SK-N-SH (cell line): ENCODE results near the gene GEMIN7. TPM values are rescaled to one million over a fixed set of nuclear protein-coding genes. Genes with fewer than 3 reads are reported as not detected.

Experiments used
- CTCF ChIA-PET: fragments of 300-600, 350-600 bp; formaldehyde crosslinking; extraction: SDS; loops from one replicate; lab custom pipeline; 2021; lab: Yijun Ruan, JAX
- POLR2A ChIA-PET: fragments of 350-600 bp; sonication (Branson Sonifier 250); formaldehyde crosslinking; extraction: SDS; loops from one replicate; lab custom pipeline; 2020; ENCODE audit warnings: antibody characterized with exemption, inconsistent platforms; lab: Yijun Ruan, JAX
- DNase-seq: peaks from one replicate; pipeline ENCODE4 v3.0.0; 2012
- H2AFZ ChIP-seq: fragments of 200-600 bp; sonication (generic); 2 replicates; pipeline ENCODE4 v1.8.1; 2016; ENCODE audit warnings: antibody characterized with exemption, mild to moderate bottlenecking, low read depth
- H3F3A ChIP-seq: fragments of 200-600 bp; sonication (generic); replicated peaks from 2 replicates; pipeline ENCODE3; 2016; ENCODE audit warnings: antibody characterized with exemption, mild to moderate bottlenecking; ENCODE audit not compliant: insufficient read depth
- H3K27ac ChIP-seq, 2 experiments: fragments of 200-500 bp in 1 of 2; fragments of 200-600 bp in 1 of 2; sonication (Bioruptor generic) in 1 of 2; sonication (generic), shearing (Covaris generic) in 1 of 2; 2 replicates each; pipeline versions ENCODE4 v1.5.1 to v1.6.1; 2014 to 2016; ENCODE audit warnings: low read depth in 2 of 2, inconsistent platforms in 1 of 2, low read length in 1 of 2, mild to moderate bottlenecking in 1 of 2, mixed read lengths in 1 of 2
- H3K27me3 ChIP-seq: fragments of 200-600 bp; sonication (generic), shearing (Covaris generic); 2 replicates; pipeline ENCODE4 v1.6.1; 2016; ENCODE audit warnings: mixed run types; ENCODE audit not compliant: insufficient read depth
- H3K36me3 ChIP-seq, 2 experiments: fragments of 200-500 bp in 1 of 2; fragments of 200-600 bp in 1 of 2; sonication (Bioruptor generic) in 1 of 2; sonication (generic) in 1 of 2; replicated peaks in 1 of 2; 2 replicates each; pipeline versions ENCODE3 to v1.5.1; 2014 to 2016; ENCODE audit warnings: low read length in 1 of 2, mild to moderate bottlenecking in 1 of 2; ENCODE audit not compliant: insufficient read depth in 2 of 2, control insufficient read depth in 1 of 2
- H3K4me1 ChIP-seq, 2 experiments: fragments of 200-500 bp in 1 of 2; fragments of 200-600 bp in 1 of 2; sonication (Bioruptor generic) in 1 of 2; sonication (generic), shearing (Covaris generic) in 1 of 2; 2 replicates each; pipeline versions ENCODE4 v1.5.1 to v1.6.1; 2014 to 2016; ENCODE audit warnings: low read depth in 1 of 2, low read length in 1 of 2, mixed run types in 1 of 2; ENCODE audit not compliant: insufficient read depth in 2 of 2, control insufficient read depth in 1 of 2
- H3K4me2 ChIP-seq: fragments of 200-600 bp; sonication (generic), shearing (Covaris generic); 2 replicates; pipeline ENCODE4 v1.6.1; 2017; ENCODE audit warnings: mixed run types
- H3K4me3 ChIP-seq, 2 experiments: fragments of 200-500 bp in 1 of 2; fragments of 200-600 bp in 1 of 2; sonication (Bioruptor generic) in 1 of 2; sonication (generic), shearing (Covaris generic) in 1 of 2; 2 replicates each; pipeline versions ENCODE4 v1.5.1 to v1.8.1; 2014 to 2016; ENCODE audit warnings: low read depth in 2 of 2, inconsistent platforms in 1 of 2, low read length in 1 of 2, mild to moderate bottlenecking in 1 of 2, mixed read lengths in 1 of 2, moderate library complexity in 1 of 2
- H3K79me2 ChIP-seq: fragments of 200-600 bp; sonication (generic); 2 replicates; pipeline ENCODE4 v1.8.1; 2017; ENCODE audit warnings: mild to moderate bottlenecking; ENCODE audit not compliant: insufficient read depth
- H3K9ac ChIP-seq: fragments of 200-600 bp; sonication (generic); 2 replicates; pipeline ENCODE4 v1.6.1; 2017; ENCODE audit warnings: mixed run types
- H3K9me2 ChIP-seq: fragments of 200-600 bp; sonication (generic); 2 replicates; pipeline ENCODE4 v1.6.1; 2017; ENCODE audit warnings: mixed run types
- H3K9me3 ChIP-seq: fragments of 200-600 bp; sonication (generic); 2 replicates; pipeline ENCODE4 v1.6.1; 2017; ENCODE audit warnings: mixed run types, mild to moderate bottlenecking, moderate library complexity
- H4K20me1 ChIP-seq: fragments of 200-600 bp; sonication (generic); 2 replicates; pipeline ENCODE4 v1.6.1; 2017; ENCODE audit warnings: mild to moderate bottlenecking, mixed run types; ENCODE audit not compliant: insufficient read depth
- CHD2 ChIP-seq: fragments of 150-350 bp; IDR thresholded peaks from 2 replicates; pipeline ENCODE4 v1.6.1; 2018; ENCODE audit warnings: low read length; ENCODE audit not compliant: partially characterized antibody
- ELF1 ChIP-seq: IDR thresholded peaks from 2 replicates; pipeline ENCODE4 v1.4.0; 2012
- FOSL2 ChIP-seq: IDR thresholded peaks from 2 replicates; pipeline ENCODE4 v1.4.0; 2012; ENCODE audit warnings: low read depth, mild to moderate bottlenecking, moderate library complexity, borderline replicate concordance
- NRF1 ChIP-seq: IDR thresholded peaks from 2 replicates; pipeline ENCODE4 v1.6.1; 2012; ENCODE audit warnings: low read depth, mild to moderate bottlenecking, low read length
- RAD21 ChIP-seq: IDR thresholded peaks from 2 replicates; pipeline ENCODE4 v1.6.1; 2012; ENCODE audit warnings: mild to moderate bottlenecking, low read length
- RCOR1 ChIP-seq: fragments of 150-350 bp; IDR thresholded peaks from 2 replicates; pipeline ENCODE4 v1.6.1; 2017; ENCODE audit warnings: antibody characterized with exemption, low read length
- SIN3A ChIP-seq: IDR thresholded peaks from 2 replicates; pipeline ENCODE4 v1.6.1; 2012; ENCODE audit warnings: low read depth, mild to moderate bottlenecking, low read length, moderate library complexity, borderline replicate concordance
- SMC3 ChIP-seq: IDR thresholded peaks from 2 replicates; pipeline ENCODE4 v1.6.1; 2012; ENCODE audit warnings: low read depth, low read length, improper control_type of control experiment
- TAF1 ChIP-seq: IDR thresholded peaks from 2 replicates; pipeline ENCODE4 v1.6.1; 2012; ENCODE audit warnings: low read depth, mild to moderate bottlenecking, low read length, moderate library complexity, borderline replicate concordance
- TEAD4 ChIP-seq: IDR thresholded peaks from 2 replicates; pipeline ENCODE4 v1.4.0; 2012; ENCODE audit warnings: mild to moderate bottlenecking, borderline replicate concordance; ENCODE audit not compliant: insufficient read depth
- YY1 ChIP-seq: IDR thresholded peaks from 2 replicates; pipeline ENCODE4 v1.4.0; 2012; ENCODE audit warnings: low read depth, mild to moderate bottlenecking
- WGBS: methylation state at CpG from one replicate; pipeline ENCODE4 v1.1.6; 2017; ENCODE audit warnings: low lambda C conversion rate; 5-methylcytosine and 5-hydroxymethylcytosine counted together
- polyA plus RNA-seq, 3 experiments: library from polyadenylated mRNA; depleted of rRNA; stranded (reverse); fragments of >200 nt; gene quantifications; 2 replicates each; pipeline ENCODE4 v1.2.3, GENCODE V29; 2012
- TF ChIP-seq, protein P1 (sequence below): fragments of 200-600 bp; sonication (generic); IDR thresholded peaks from 2 replicates; pipeline ENCODE4 v1.6.1; 2017; ENCODE audit warnings: antibody characterized with exemption, mild to moderate bottlenecking, moderate library complexity
- TF ChIP-seq, protein P2 (sequence below): IDR thresholded peaks from 2 replicates; pipeline ENCODE4 v1.4.0; 2012; ENCODE audit warnings: low read depth, borderline replicate concordance
- TF ChIP-seq, protein P3 (sequence below): fragments of 150-350 bp; IDR thresholded peaks from 2 replicates; pipeline ENCODE4 v1.6.1; 2017; ENCODE audit warnings: antibody characterized with exemption, low read length, low read depth, borderline replicate concordance

GEMIN7 gene
- polyA plus RNA-seq, 1 of the 3 experiments (the other 2 are of a cell fraction) = 28.7 TPM

DNA sequence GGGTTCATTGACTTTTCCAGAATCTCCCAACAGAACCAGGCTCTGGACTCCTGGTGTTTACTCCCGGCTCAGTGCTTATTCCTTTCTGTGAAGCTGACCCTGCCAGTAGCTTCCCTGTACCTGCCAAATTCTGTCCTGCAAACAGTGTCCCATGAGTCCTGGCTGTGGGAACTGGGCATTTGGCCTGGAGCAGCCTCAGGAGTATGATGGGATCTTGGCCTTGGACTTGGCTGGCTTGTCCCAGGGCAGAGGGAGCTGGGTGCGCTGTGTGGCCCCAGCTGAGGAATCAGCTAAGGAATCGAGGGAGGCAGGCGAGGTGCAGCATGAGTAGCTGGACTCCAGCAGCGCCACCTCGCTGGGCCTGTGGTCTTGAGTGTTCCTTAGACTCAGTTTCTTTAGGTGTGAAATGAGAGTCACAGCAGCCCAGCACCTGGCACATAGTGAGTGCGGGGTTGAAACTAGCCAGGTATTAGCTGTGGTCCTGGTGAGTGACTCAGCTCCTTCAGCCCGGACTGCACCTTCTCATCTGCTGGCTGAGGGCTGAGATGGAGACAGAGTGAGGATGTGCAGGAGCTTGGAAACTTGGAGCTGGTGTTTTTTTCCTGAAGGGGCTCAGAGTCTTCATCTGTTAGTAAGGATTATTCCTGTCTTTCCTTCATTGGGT is 29.9 kb upstream of the GEMIN7 start:
- H3K4me3 ChIP-seq = no peak overlapping the region
- H3K4me1 ChIP-seq = no peaks in the 10 kb centered on the region; a peak in 1 of 4 replicates
- H4K20me1 ChIP-seq = peaks cover 86% of the 10 kb centered on the region
- no peaks in the 10 kb centered on the region for H3K9me3 ChIP-seq
- DNase-seq = no peak
- TF ChIP-seq, protein P1, sequence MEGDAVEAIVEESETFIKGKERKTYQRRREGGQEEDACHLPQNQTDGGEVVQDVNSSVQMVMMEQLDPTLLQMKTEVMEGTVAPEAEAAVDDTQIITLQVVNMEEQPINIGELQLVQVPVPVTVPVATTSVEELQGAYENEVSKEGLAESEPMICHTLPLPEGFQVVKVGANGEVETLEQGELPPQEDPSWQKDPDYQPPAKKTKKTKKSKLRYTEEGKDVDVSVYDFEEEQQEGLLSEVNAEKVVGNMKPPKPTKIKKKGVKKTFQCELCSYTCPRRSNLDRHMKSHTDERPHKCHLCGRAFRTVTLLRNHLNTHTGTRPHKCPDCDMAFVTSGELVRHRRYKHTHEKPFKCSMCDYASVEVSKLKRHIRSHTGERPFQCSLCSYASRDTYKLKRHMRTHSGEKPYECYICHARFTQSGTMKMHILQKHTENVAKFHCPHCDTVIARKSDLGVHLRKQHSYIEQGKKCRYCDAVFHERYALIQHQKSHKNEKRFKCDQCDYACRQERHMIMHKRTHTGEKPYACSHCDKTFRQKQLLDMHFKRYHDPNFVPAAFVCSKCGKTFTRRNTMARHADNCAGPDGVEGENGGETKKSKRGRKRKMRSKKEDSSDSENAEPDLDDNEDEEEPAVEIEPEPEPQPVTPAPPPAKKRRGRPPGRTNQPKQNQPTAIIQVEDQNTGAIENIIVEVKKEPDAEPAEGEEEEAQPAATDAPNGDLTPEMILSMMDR = no peak
- TF ChIP-seq FOSL2 (no peak), SMC3 (no peak), CHD2 (no peak), SIN3A (no peak)
- TF ChIP-seq, protein P2, sequence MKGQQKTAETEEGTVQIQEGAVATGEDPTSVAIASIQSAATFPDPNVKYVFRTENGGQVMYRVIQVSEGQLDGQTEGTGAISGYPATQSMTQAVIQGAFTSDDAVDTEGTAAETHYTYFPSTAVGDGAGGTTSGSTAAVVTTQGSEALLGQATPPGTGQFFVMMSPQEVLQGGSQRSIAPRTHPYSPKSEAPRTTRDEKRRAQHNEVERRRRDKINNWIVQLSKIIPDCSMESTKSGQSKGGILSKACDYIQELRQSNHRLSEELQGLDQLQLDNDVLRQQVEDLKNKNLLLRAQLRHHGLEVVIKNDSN = no peak
- no peak overlapping the region for H2AFZ ChIP-seq
- 92% methylated on average over 3 of the region's 8 CpGs for WGBS
- no peak overlapping the region for H3K9ac ChIP-seq
- H3K27ac ChIP-seq = no peak overlapping the region
- H3F3A ChIP-seq = peaks cover 4% of the 10 kb centered on the region
- H3K9me2 ChIP-seq = no peaks in the 10 kb centered on the region
- POLR2A ChIA-PET = interaction anchor here (1.8 kb wide), 1 partner anchor 9 kb away, joined by 4 read pairs; no protein-coding TSS in a partner anchor
- no peaks in the 10 kb centered on the region for H3K27me3 ChIP-seq
- H3K36me3 ChIP-seq = peaks cover 20 to 40% of the 10 kb centered on the region in 2 experiments
- H3K79me2 ChIP-seq = peaks cover 97% of the 10 kb centered on the region
- CTCF ChIA-PET = interaction anchor here (1.4 to 3.8 kb wide), 2 partner anchors 9 to 10 kb away, joined by 5 to 16 read pairs; no protein-coding TSS in a partner anchor
- H3K4me2 ChIP-seq = no peak overlapping the region

DNA sequence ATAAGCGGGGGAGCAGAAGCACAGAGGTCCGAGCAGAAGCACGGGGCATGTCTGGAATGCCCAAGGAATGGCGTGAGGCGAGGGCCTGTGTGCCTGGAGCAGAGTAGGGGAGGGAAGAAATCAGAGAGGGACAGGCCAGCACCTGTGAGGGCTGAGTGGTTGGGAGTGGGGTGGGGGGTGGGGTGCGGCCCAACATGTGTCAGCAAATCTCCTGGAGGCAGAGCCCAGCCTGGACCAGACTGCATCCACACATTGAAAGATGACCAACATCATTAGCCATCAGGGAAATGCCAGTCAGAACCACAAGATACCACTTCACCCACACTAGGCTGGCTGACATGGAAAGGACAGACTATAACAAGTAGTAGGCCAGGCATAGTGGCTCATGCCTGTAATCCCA is 29.0 kb upstream of the GEMIN7 start:
- no peaks in the 10 kb centered on the region for H3K27me3 ChIP-seq
- H3K9me3 ChIP-seq = no peaks in the 10 kb centered on the region
- no peaks in the 10 kb centered on the region for H3K9me2 ChIP-seq
- no peak overlapping the region for H3K9ac ChIP-seq
- no peak for DNase-seq
- peaks cover 91% of the 10 kb centered on the region for H3K79me2 ChIP-seq
- H3K27ac ChIP-seq = no peak overlapping the region
- peaks cover 4% of the 10 kb centered on the region for H3F3A ChIP-seq
- no peak overlapping the region for H3K4me2 ChIP-seq
- H4K20me1 ChIP-seq = peaks cover 78% of the 10 kb centered on the region
- no peak for TF ChIP-seq TAF1
- TF ChIP-seq, protein P3, sequence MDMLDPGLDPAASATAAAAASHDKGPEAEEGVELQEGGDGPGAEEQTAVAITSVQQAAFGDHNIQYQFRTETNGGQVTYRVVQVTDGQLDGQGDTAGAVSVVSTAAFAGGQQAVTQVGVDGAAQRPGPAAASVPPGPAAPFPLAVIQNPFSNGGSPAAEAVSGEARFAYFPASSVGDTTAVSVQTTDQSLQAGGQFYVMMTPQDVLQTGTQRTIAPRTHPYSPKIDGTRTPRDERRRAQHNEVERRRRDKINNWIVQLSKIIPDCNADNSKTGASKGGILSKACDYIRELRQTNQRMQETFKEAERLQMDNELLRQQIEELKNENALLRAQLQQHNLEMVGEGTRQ = no peak
- TF ChIP-seq ELF1 = no peak
- TF ChIP-seq TEAD4 = no peak
- TF ChIP-seq RAD21 = no peak
- no peak for TF ChIP-seq RCOR1
- no peak for TF ChIP-seq YY1
- no peak for TF ChIP-seq NRF1
- TF ChIP-seq, all 33 proteins: peak for 0
- Histone ChIP-seq H3K36me3 (peaks cover 16 to 39% of the 10 kb centered on the region in 2 experiments), H2AFZ (no peak overlapping the region), H3K4me3 (no peak overlapping the region), H3K4me1 (no peaks in the 10 kb centered on the region; a peak in 1 of 4 replicates)
- WGBS = 97% methylated on average over 6 of the region's 6 CpGs
- CTCF ChIA-PET = interaction anchor here (1.4 to 3.8 kb wide), 2 partner anchors 8 to 10 kb away, joined by 5 to 16 read pairs; no protein-coding TSS in a partner anchor
- POLR2A ChIA-PET = interaction anchor here (1.8 kb wide), 1 partner anchor 10 kb away, joined by 4 read pairs; no protein-coding TSS in a partner anchor
